Fibroblast of lung (primary cell): ENCODE data around the gene PDS5B. TPM values are rescaled to one million over a fixed set of nuclear protein-coding genes. Genes with fewer than 3 reads are reported as not detected.

Experiments
- DNase-seq, 2 donors: peaks; one replicate each; pipeline versions ENCODE4 v3.0.0 to v3.0.0-alpha.2; 2010; ENCODE audit warnings: low read depth in 2 of 2
- H2AFZ ChIP-seq: 2 replicates; pipeline ENCODE4 v1.5.1; 2012; ENCODE audit warnings: low read length, control low read depth, inconsistent platforms
- H3K27ac ChIP-seq: 2 replicates; pipeline ENCODE4 v1.5.1; 2011; ENCODE audit warnings: low read length, control low read depth; ENCODE audit not compliant: insufficient read depth
- H3K27me3 ChIP-seq: 2 replicates; pipeline ENCODE4 v1.5.1; 2011; ENCODE audit warnings: mild to moderate bottlenecking, low read length; ENCODE audit not compliant: control insufficient read depth, insufficient read depth
- H3K36me3 ChIP-seq: 2 replicates; pipeline ENCODE4 v1.5.1; 2011; ENCODE audit warnings: low read length; ENCODE audit not compliant: control insufficient read depth, insufficient read depth
- H3K4me1 ChIP-seq: 2 replicates; pipeline ENCODE4 v1.5.1; 2011; ENCODE audit warnings: low read length; ENCODE audit not compliant: control insufficient read depth, insufficient read depth; ENCODE audit errors: extremely low read depth
- H3K4me2 ChIP-seq: 2 replicates; pipeline ENCODE4 v1.5.1; 2011; ENCODE audit warnings: low read length, control low read depth; ENCODE audit not compliant: insufficient read depth; ENCODE audit errors: extremely low read depth
- H3K4me3 ChIP-seq, 4 experiments: fragments of 200-600 bp in 1 of 4; sonication (generic) in 1 of 4; replicated peaks in 1 of 4; 2 replicates each; pipeline ENCODE4 v1.5.1; 2011 to 2016; ENCODE audit warnings: low read length in 4 of 4, low read depth in 3 of 4, mild to moderate bottlenecking in 3 of 4, control low read depth in 2 of 4, inconsistent platforms in 1 of 4, mixed read lengths in 1 of 4; ENCODE audit not compliant: insufficient read depth in 1 of 4; ENCODE audit errors: control extremely low read depth in 1 of 4
- H3K79me2 ChIP-seq: 2 replicates; pipeline ENCODE4 v1.5.1; 2012; ENCODE audit warnings: mild to moderate bottlenecking, low read length, inconsistent platforms; ENCODE audit not compliant: control insufficient read depth, insufficient read depth
- H3K9ac ChIP-seq: 2 replicates; pipeline ENCODE4 v1.5.1; 2011; ENCODE audit warnings: mild to moderate bottlenecking, low read length, control low read depth; ENCODE audit not compliant: insufficient read depth
- H3K9me3 ChIP-seq: 2 replicates; pipeline ENCODE4 v1.5.1; 2012; ENCODE audit warnings: low read depth, low read length; ENCODE audit not compliant: control insufficient read depth, insufficient read depth
- H4K20me1 ChIP-seq: 2 replicates; pipeline ENCODE4 v1.5.1; 2011; ENCODE audit warnings: low read length; ENCODE audit not compliant: control insufficient read depth, insufficient read depth; ENCODE audit errors: extremely low read depth
- CTCF ChIP-seq, 2 donors: IDR thresholded peaks in 1 of 2; conservative IDR thresholded peaks in 1 of 2; 1 replicate in 1 of 2; 2 replicates in 1 of 2; pipeline ENCODE4 v1.5.1; 2011 to 2012; ENCODE audit warnings: low read length in 2 of 2, control low read depth in 1 of 2, inconsistent platforms in 1 of 2, low read depth in 1 of 2, mild to moderate bottlenecking in 1 of 2
- EZH2 ChIP-seq: IDR thresholded peaks from 2 replicates; pipeline ENCODE4 v1.5.1; 2012; ENCODE audit warnings: low read length, control low read depth, mild to moderate bottlenecking; ENCODE audit errors: missing control alignments
- polyA plus RNA-seq, 2 donors: library from polyadenylated mRNA; depleted of rRNA in 1 of 2; stranded (reverse) in 1 of 2; unstranded in 1 of 2; fragments of >200 nt; gene quantifications; 2 replicates each; pipeline ENCODE4 v1.2.1, GENCODE V29; 2011 to 2012; ENCODE audit warnings: missing spikeins in 1 of 2
- total RNA-seq: library from RNA; depleted of rRNA; stranded (reverse); fragments of >200 nt; gene quantifications from 2 replicates; pipeline ENCODE4 v1.2.1, GENCODE V29; 2014

PDS5B gene
- total and polyA plus RNA-seq, 2 donors (not counting 1 experiment from before 2014, with no cell fraction given), result 18.6 to 25.6 TPM

- H4K20me1 ChIP-seq, result no peaks in the 10 kb centered on the region
- peak overlapping the region; percentile 18 for H3K4me2 ChIP-seq
- peaks cover 2% of the 10 kb centered on the region for H3K4me1 ChIP-seq
- no peaks in the 10 kb centered on the region for H3K9me3 ChIP-seq
- peak overlapping the region; percentile 96 for H3K27ac ChIP-seq
- TF ChIP-seq EZH2 (no peak), CTCF (conservative IDR thresholded peaks at IDR 0.05 in 1 of 2, IDR thresholded peaks at IDR 0.05 in 1 of 2; ENCODE audit: low read depth in 1 of 2, low read length in 2 of 2) (no peak)
- H3K27me3 ChIP-seq, result no peaks in the 10 kb centered on the region
- DNase-seq, result peak; percentile 50 to 52
- H3K79me2 ChIP-seq, result peaks cover 44% of the 10 kb centered on the region
- peaks cover 3% of the 10 kb centered on the region for H3K36me3 ChIP-seq
- H3K4me3 ChIP-seq, result peak overlapping the region; percentile 48 to 99 (median 64)
- H3K9ac ChIP-seq, result peak overlapping the region; percentile 82
- H2AFZ ChIP-seq, result peak overlapping the region; percentile 15
These were observed 48.1 kb upstream of the PDS5B start for GRCh38 chr13:32538143-32538620.

- H3K27ac ChIP-seq, result peak within 1 kb of the TSS; percentile 96
- no peaks in the 10 kb centered on the region for H3K9me3 ChIP-seq
- peaks cover 38% of the 10 kb centered on the region for H3K79me2 ChIP-seq
- peak within 1 kb of the TSS; percentile 82 for H3K9ac ChIP-seq
- H3K4me2 ChIP-seq, result peak within 1 kb of the TSS; percentile 18
- peak; percentile 38 to 53 for TF ChIP-seq CTCF (conservative IDR thresholded peaks at IDR 0.05 in 1 of 2, IDR thresholded peaks at IDR 0.05 in 1 of 2; ENCODE audit: low read depth in 1 of 2, low read length in 2 of 2)
- no peak for TF ChIP-seq EZH2
- peak; percentile 96 to 99 for DNase-seq
- H3K36me3 ChIP-seq, result peaks cover 3% of the 10 kb centered on the region
- H4K20me1 ChIP-seq, result no peaks in the 10 kb centered on the region
- H2AFZ ChIP-seq, result peak within 1 kb of the TSS; percentile 68
- H3K4me1 ChIP-seq, result peaks cover 2% of the 10 kb centered on the region
- H3K4me3 ChIP-seq, result peak within 1 kb of the TSS; percentile 48 to 99 (median 64)
- H3K27me3 ChIP-seq, result no peaks in the 10 kb centered on the region
These were observed 47.5 kb upstream of the PDS5B start, which contains the start of gene N4BP2L2 for GRCh38 chr13:32538621-32539246. Gene N4BP2L2, minus strand, starts transcription at chr13:32538795. Its CDS starts 1,768 bp downstream, at chr13:32537027.

- Histone ChIP-seq H3K27me3 (no peaks in the 10 kb centered on the region), H3K36me3 (no peaks in the 10 kb centered on the region), H3K4me2 (no peak overlapping the region), H3K4me3 (no peak overlapping the region), H2AFZ (no peak overlapping the region), H4K20me1 (no peaks in the 10 kb centered on the region), H3K27ac (no peak overlapping the region), H3K79me2 (peaks cover 12% of the 10 kb centered on the region), H3K9me3 (no peaks in the 10 kb centered on the region), H3K4me1 (no peaks in the 10 kb centered on the region), H3K9ac (no peak overlapping the region)
- DNase-seq, result no peak
- TF ChIP-seq EZH2 (no peak), CTCF (conservative IDR thresholded peaks at IDR 0.05 in 1 of 2, IDR thresholded peaks at IDR 0.05 in 1 of 2; ENCODE audit: low read depth in 1 of 2, low read length in 2 of 2) (no peak)
These were observed 44.0 kb upstream of the PDS5B start for GRCh38 chr13:32542221-32542620.
